ENCODE measurements around the gene TNPO3. TPM values are rescaled to one million over a fixed set of nuclear protein-coding genes. Genes with fewer than 3 reads are reported as not detected.

TNPO3 gene
- total and polyA plus RNA-seq, 10 of the 15 experiments (the other 5 are each of a cell fraction or from before 2014, with no cell fraction given), result 17.6 to 91.8 (median 65.9) TPM

DNA sequence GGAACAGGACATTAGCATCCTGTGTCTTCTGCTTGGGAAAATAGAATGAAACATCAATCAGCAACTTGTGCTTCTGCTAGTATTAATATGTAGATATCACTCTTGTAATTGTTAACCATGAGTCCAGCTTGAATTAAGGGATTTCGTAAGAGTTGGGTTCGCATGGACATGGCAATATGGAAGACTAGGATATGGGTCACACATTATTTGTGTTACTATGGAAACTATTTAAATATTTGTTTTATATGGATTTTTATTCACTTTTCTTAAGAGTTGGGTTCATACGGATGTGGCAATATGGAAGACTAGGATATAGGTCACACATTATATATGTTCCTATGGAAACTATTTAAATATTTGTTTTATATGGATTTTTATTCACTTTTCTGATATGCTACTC, 24.5 kb downstream of the TNPO3 start:
- ChIA-PET POLR2A (no interaction called here), CTCF (interaction anchor here (1.0 kb wide), 1 partner anchor 34 kb away, joined by 3 read pairs; no protein-coding TSS in a partner anchor), SMC1A (ENCODE audit: uncharacterized antibody, unreplicated experiment) (interaction anchor here (0.8 to 5.3 kb wide), 3 partner anchors 9 to 12 kb away, joined by 3 to 29 read pairs (median 15); no protein-coding TSS in a partner anchor), RAD21 (ENCODE audit: unreplicated experiment) (interaction anchor here (1.8 kb wide), 1 partner anchor 13 kb away, joined by 3 read pairs; no protein-coding TSS in a partner anchor)
- H3K4me1 ChIP-seq (ENCODE audit: control insufficient read depth, insufficient read depth, low read length), result no peaks in the 10 kb centered on the region; the same call in 1 of the 2 replicates
- DNase-seq (ENCODE audit: low read depth, low spot score) (no peak), FAIRE-seq (no peak), ATAC-seq (no peak)
- TSS peak; percentile 26 for BruUV-seq (replicated peaks)
- in situ Hi-C loops (cut with MboI) (no loop called here), intact Hi-C loops (cut with micrococcal nuclease; ENCODE audit: unreplicated experiment) (no loop called here)
- peaks cover 79% of the 10 kb centered on the region for H3K79me2 ChIP-seq (ENCODE audit: control insufficient read depth, insufficient read depth, low read length)
- H4K20me1 ChIP-seq (ENCODE audit: control insufficient read depth, insufficient read depth), result no peaks in the 10 kb centered on the region
- H2AFZ ChIP-seq (ENCODE audit: control insufficient read depth, low read depth, low read length), result no peak overlapping the region
- no peak overlapping the region for H3K4me3 ChIP-seq
- no peaks in the 10 kb centered on the region for H3K27me3 ChIP-seq (replicated peaks in 1 of 2; ENCODE audit: control insufficient read depth in 2 of 2, insufficient read depth in 2 of 2, low read length in 1 of 2)
- H3K36me3 ChIP-seq (ENCODE audit: control insufficient read depth in 2 of 2, insufficient read depth in 2 of 2, low read length in 1 of 2), result peaks cover 8 to 33% of the 10 kb centered on the region in 2 experiments
- H3K4me2 ChIP-seq (ENCODE audit: control insufficient read depth, insufficient read depth), result no peak overlapping the region
- H3K9ac ChIP-seq (ENCODE audit: control insufficient read depth, insufficient read depth, low read length), result no peak overlapping the region
- no peak for TF ChIP-seq NFYB (IDR thresholded peaks at IDR 0.05; ENCODE audit: insufficient read depth, low read depth, low read length)
- no peak for TF ChIP-seq POLR2A (IDR thresholded peaks at IDR 0.05; ENCODE audit: low read depth, low read length)
- no peak overlapping the region for H3K27ac ChIP-seq (ENCODE audit: control insufficient read depth, insufficient read depth)
- WGBS (ENCODE audit: insufficient coverage, insufficient replicate concordance, low lambda C conversion rate, missing lambda C conversion rate), result 97% methylated on average over 3 of the region's 3 CpGs
- H3K9me3 ChIP-seq (replicated peaks; ENCODE audit: control insufficient read depth, insufficient read depth, low read length), result no peaks in the 10 kb centered on the region

DNA sequence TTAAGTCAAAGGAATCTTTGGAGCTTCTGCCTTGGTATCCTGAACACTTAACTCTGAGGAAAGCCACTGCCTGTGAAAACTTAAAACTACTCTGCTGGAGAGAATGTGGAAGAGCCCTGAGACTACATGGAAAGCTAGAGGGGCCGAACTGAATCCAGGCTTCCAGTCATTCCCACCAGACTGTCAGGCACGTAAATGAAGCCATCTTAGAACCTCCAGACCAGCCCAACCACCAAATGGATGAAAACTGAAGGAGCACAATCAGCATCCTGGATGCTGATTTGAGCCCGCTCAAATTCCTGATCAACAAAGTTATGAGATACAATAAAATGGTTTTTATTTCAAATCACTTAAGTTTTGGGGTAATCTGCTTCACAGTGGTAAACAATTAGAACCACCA, 30.8 kb downstream of the TNPO3 start:
- ATAC-seq (no peak), FAIRE-seq (no peak), DNase-seq (ENCODE audit: low read depth, low spot score) (no peak)
- peaks cover 3 to 20% of the 10 kb centered on the region in 2 experiments for H3K36me3 ChIP-seq (ENCODE audit: control insufficient read depth in 2 of 2, insufficient read depth in 2 of 2, low read length in 1 of 2)
- H3K27me3 ChIP-seq (replicated peaks in 1 of 2; ENCODE audit: control insufficient read depth in 2 of 2, insufficient read depth in 2 of 2, low read length in 1 of 2), result no peaks in the 10 kb centered on the region
- no peak overlapping the region for H2AFZ ChIP-seq (ENCODE audit: control insufficient read depth, low read depth, low read length)
- RAD21 ChIA-PET (ENCODE audit: unreplicated experiment), result interaction anchor here (0.8 to 1.6 kb wide), 5 partner anchors 15 to 190 kb away, joined by 3 to 5 read pairs (median 3); no protein-coding TSS in a partner anchor
- WGBS (ENCODE audit: insufficient coverage, insufficient replicate concordance, low lambda C conversion rate, missing lambda C conversion rate), result 98% methylated on average over 3 of the region's 3 CpGs
- H3K4me3 ChIP-seq, result no peak overlapping the region
- H3K9me3 ChIP-seq (replicated peaks; ENCODE audit: control insufficient read depth, insufficient read depth, low read length), result no peaks in the 10 kb centered on the region; the same call in 2 of the 3 replicates
- POLR2A ChIA-PET, result interaction anchor here (0.6 to 2.5 kb wide), 2 partner anchors 14 to 379 kb away, joined by 5 to 9 read pairs; no protein-coding TSS in a partner anchor
- no peaks in the 10 kb centered on the region for H4K20me1 ChIP-seq (ENCODE audit: control insufficient read depth, insufficient read depth)
- H3K9ac ChIP-seq (ENCODE audit: control insufficient read depth, insufficient read depth, low read length), result no peak overlapping the region
- no peak overlapping the region for H3K4me2 ChIP-seq (ENCODE audit: control insufficient read depth, insufficient read depth)
- intact Hi-C loops (cut with micrococcal nuclease; ENCODE audit: unreplicated experiment) (no loop called here), in situ Hi-C loops (cut with MboI) (no loop called here)
- H3K4me1 ChIP-seq (ENCODE audit: control insufficient read depth, insufficient read depth, low read length), result peaks cover 17% of the 10 kb centered on the region
- H3K27ac ChIP-seq (ENCODE audit: control insufficient read depth, insufficient read depth), result peak overlapping the region; percentile 18
- CTCF ChIA-PET, result interaction anchor here (0.6 to 1.7 kb wide), 3 partner anchors 60 to 70 kb away, joined by 3 to 5 read pairs (median 3); no protein-coding TSS in a partner anchor
- BruUV-seq (replicated peaks), result no TSS peak
- SMC1A ChIA-PET (ENCODE audit: uncharacterized antibody, unreplicated experiment), result interaction anchor here (0.9 to 4.3 kb wide), 7 partner anchors 9 to 62 kb away, joined by 3 to 25 read pairs (median 5); no protein-coding TSS in a partner anchor
- H3K79me2 ChIP-seq (ENCODE audit: control insufficient read depth, insufficient read depth, low read length), result peaks cover 91% of the 10 kb centered on the region
- TF ChIP-seq, protein P1, sequence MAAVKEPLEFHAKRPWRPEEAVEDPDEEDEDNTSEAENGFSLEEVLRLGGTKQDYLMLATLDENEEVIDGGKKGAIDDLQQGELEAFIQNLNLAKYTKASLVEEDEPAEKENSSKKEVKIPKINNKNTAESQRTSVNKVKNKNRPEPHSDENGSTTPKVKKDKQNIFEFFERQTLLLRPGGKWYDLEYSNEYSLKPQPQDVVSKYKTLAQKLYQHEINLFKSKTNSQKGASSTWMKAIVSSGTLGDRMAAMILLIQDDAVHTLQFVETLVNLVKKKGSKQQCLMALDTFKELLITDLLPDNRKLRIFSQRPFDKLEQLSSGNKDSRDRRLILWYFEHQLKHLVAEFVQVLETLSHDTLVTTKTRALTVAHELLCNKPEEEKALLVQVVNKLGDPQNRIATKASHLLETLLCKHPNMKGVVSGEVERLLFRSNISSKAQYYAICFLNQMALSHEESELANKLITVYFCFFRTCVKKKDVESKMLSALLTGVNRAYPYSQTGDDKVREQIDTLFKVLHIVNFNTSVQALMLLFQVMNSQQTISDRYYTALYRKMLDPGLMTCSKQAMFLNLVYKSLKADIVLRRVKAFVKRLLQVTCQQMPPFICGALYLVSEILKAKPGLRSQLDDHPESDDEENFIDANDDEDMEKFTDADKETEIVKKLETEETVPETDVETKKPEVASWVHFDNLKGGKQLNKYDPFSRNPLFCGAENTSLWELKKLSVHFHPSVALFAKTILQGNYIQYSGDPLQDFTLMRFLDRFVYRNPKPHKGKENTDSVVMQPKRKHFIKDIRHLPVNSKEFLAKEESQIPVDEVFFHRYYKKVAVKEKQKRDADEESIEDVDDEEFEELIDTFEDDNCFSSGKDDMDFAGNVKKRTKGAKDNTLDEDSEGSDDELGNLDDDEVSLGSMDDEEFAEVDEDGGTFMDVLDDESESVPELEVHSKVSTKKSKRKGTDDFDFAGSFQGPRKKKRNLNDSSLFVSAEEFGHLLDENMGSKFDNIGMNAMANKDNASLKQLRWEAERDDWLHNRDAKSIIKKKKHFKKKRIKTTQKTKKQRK (IDR thresholded peaks at IDR 0.05; ENCODE audit: low read depth, low read length), result no peak
- TF ChIP-seq, protein P2, sequence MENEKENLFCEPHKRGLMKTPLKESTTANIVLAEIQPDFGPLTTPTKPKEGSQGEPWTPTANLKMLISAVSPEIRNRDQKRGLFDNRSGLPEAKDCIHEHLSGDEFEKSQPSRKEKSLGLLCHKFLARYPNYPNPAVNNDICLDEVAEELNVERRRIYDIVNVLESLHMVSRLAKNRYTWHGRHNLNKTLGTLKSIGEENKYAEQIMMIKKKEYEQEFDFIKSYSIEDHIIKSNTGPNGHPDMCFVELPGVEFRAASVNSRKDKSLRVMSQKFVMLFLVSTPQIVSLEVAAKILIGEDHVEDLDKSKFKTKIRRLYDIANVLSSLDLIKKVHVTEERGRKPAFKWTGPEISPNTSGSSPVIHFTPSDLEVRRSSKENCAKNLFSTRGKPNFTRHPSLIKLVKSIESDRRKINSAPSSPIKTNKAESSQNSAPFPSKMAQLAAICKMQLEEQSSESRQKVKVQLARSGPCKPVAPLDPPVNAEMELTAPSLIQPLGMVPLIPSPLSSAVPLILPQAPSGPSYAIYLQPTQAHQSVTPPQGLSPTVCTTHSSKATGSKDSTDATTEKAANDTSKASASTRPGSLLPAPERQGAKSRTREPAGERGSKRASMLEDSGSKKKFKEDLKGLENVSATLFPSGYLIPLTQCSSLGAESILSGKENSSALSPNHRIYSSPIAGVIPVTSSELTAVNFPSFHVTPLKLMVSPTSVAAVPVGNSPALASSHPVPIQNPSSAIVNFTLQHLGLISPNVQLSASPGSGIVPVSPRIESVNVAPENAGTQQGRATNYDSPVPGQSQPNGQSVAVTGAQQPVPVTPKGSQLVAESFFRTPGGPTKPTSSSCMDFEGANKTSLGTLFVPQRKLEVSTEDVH (IDR thresholded peaks at IDR 0.05; ENCODE audit: low read depth, partially characterized antibody), result no peak
- TF ChIP-seq, protein P3, sequence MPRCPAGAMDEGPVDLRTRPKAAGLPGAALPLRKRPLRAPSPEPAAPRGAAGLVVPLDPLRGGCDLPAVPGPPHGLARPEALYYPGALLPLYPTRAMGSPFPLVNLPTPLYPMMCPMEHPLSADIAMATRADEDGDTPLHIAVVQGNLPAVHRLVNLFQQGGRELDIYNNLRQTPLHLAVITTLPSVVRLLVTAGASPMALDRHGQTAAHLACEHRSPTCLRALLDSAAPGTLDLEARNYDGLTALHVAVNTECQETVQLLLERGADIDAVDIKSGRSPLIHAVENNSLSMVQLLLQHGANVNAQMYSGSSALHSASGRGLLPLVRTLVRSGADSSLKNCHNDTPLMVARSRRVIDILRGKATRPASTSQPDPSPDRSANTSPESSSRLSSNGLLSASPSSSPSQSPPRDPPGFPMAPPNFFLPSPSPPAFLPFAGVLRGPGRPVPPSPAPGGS (IDR thresholded peaks at IDR 0.05; ENCODE audit: borderline replicate concordance, insufficient read depth, low read depth, low read length, poor library complexity, severe bottlenecking), result no peak
- TF ChIP-seq WRNIP1 (IDR thresholded peaks at IDR 0.05; ENCODE audit: borderline replicate concordance, low read depth, low read length), result no peak
- TF ChIP-seq CHD4 (IDR thresholded peaks at IDR 0.05), result no peak
- TF ChIP-seq FOXK2 (IDR thresholded peaks at IDR 0.05), result no peak
- TF ChIP-seq CBX5 (IDR thresholded peaks at IDR 0.05; ENCODE audit: low read depth), result no peak
